GM18498 (cell line): ENCODE measurements around the gene EFCAB8.
"Not testable (repeated sequence)": the region's sequence is repeated elsewhere in the genome, so short reads cannot be mapped to it uniquely, and the experiment has no call there.

Experiments
- ATAC-seq: cut with Tn5 transposase; IDR thresholded peaks from one replicate; pipeline ENCODE4 v1.9.1; 2021; ENCODE audit warnings: mild to moderate bottlenecking, moderate library complexity; ENCODE audit not compliant: unreplicated experiment

The EFCAB8 gene

GRCh38 chr20:32946629-32947028, 87.9 kb downstream of the EFCAB8 start:
- no peak for ATAC-seq

GRCh38 chr20:32950539-32950938, 91.8 kb downstream of the EFCAB8 start:
- not testable (repeated sequence) for ATAC-seq

GRCh38 chr20:32957459-32957858, 98.7 kb downstream of the EFCAB8 start:
- ATAC-seq: no peak

GRCh38 chr20:32958574-32958973, 99.9 kb downstream of the EFCAB8 start:
- ATAC-seq: no peak

GRCh38 chr20:32959351-32960221, 100.9 kb downstream of the EFCAB8 start:
- no peak for ATAC-seq

- no peak for ATAC-seq
Measured at GRCh38 chr20:32960222-32960518, 101.4 kb downstream of the EFCAB8 start.

- no peak for ATAC-seq
Measured at GRCh38 chr20:32960849-32961731, 102.4 kb downstream of the EFCAB8 start.

- no peak for ATAC-seq
Measured at GRCh38 chr20:32962053-32962452, 103.3 kb downstream of the EFCAB8 start.

- ATAC-seq: not testable (repeated sequence)
Measured at GRCh38 chr20:32962646-32963045, 103.9 kb downstream of the EFCAB8 start.

- no peak for ATAC-seq
Measured at GRCh38 chr20:32963176-32963575, 104.5 kb downstream of the EFCAB8 start.

- ATAC-seq: no peak
Measured at GRCh38 chr20:32964575-32964974, 105.9 kb downstream of the EFCAB8 start.

- no peak for ATAC-seq
Measured at GRCh38 chr20:32965115-32965514, 106.4 kb downstream of the EFCAB8 start.

GRCh38 chr20:32965581-32966373, 107.1 kb downstream of the EFCAB8 start:
- no peak for ATAC-seq

GRCh38 chr20:32966382-32966781, 107.7 kb downstream of the EFCAB8 start:
- no peak for ATAC-seq

- ATAC-seq: no peak
Measured at GRCh38 chr20:32966881-32967781, 108.4 kb downstream of the EFCAB8 start.

GRCh38 chr20:32967961-32968457, 109.3 kb downstream of the EFCAB8 start:
- no peak for ATAC-seq

- ATAC-seq: no peak
Measured at GRCh38 chr20:32968478-32969241, 109.9 kb downstream of the EFCAB8 start.

GRCh38 chr20:32969356-32970114, 110.8 kb downstream of the EFCAB8 start:
- ATAC-seq: no peak
